Fibroblast of mammary gland (primary cell): ENCODE measurements around the gene RWDD4.

Experiments used
- DNase-seq: peaks from one replicate; pipeline ENCODE4 v3.0.0-alpha.2; 2010; ENCODE audit warnings: low read depth
- H3K4me3 ChIP-seq: 2 replicates; pipeline ENCODE4 v1.5.1; 2011; ENCODE audit warnings: low read depth, mild to moderate bottlenecking, low read length, moderate library complexity; ENCODE audit not compliant: control insufficient read depth
- TF ChIP-seq, protein P1 (sequence below): conservative IDR thresholded peaks from 2 replicates; pipeline ENCODE4 v1.5.1; 2011; ENCODE audit warnings: low read depth, low read length, inconsistent platforms; ENCODE audit not compliant: control insufficient read depth, insufficient read depth

The RWDD4 gene

GRCh38 chr4:183637461-183637860 lies 21.5 kb downstream of the RWDD4 start:
- no peak overlapping the region for H3K4me3 ChIP-seq
- TF ChIP-seq, protein P1, sequence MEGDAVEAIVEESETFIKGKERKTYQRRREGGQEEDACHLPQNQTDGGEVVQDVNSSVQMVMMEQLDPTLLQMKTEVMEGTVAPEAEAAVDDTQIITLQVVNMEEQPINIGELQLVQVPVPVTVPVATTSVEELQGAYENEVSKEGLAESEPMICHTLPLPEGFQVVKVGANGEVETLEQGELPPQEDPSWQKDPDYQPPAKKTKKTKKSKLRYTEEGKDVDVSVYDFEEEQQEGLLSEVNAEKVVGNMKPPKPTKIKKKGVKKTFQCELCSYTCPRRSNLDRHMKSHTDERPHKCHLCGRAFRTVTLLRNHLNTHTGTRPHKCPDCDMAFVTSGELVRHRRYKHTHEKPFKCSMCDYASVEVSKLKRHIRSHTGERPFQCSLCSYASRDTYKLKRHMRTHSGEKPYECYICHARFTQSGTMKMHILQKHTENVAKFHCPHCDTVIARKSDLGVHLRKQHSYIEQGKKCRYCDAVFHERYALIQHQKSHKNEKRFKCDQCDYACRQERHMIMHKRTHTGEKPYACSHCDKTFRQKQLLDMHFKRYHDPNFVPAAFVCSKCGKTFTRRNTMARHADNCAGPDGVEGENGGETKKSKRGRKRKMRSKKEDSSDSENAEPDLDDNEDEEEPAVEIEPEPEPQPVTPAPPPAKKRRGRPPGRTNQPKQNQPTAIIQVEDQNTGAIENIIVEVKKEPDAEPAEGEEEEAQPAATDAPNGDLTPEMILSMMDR = no peak
- no peak for DNase-seq

DNA sequence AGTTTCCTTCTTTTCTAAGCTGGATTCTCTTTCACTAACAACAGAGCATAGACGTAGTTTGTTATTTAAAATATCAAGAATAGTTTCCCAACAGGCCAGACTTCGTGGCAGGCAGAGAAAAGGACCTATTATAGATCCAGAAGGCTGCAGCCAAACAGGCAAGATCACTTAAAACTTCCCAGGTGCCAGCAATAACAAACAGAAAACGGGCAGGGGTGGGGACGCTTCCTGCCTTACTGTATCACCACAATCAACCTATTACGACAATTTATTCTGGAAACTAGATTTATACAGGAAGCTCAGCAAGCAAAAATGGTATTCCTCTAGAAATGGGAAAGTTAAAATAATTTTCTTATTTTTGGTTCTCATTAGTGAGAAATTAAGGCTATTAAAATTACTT lies 22.1 kb downstream of the RWDD4 start:
- TF ChIP-seq, protein P1 = no peak
- no peak overlapping the region for H3K4me3 ChIP-seq
- no peak for DNase-seq

- no peak overlapping the region for H3K4me3 ChIP-seq
- no peak for DNase-seq
- TF ChIP-seq, protein P1 = no peak
These were observed 22.5 kb downstream of the RWDD4 start for GRCh38 chr4:183636503-183636902.

- DNase-seq = no peak
- TF ChIP-seq, protein P1 = no peak
- no peak overlapping the region for H3K4me3 ChIP-seq
These were observed 23.2 kb downstream of the RWDD4 start for GRCh38 chr4:183635741-183636140.

DNA sequence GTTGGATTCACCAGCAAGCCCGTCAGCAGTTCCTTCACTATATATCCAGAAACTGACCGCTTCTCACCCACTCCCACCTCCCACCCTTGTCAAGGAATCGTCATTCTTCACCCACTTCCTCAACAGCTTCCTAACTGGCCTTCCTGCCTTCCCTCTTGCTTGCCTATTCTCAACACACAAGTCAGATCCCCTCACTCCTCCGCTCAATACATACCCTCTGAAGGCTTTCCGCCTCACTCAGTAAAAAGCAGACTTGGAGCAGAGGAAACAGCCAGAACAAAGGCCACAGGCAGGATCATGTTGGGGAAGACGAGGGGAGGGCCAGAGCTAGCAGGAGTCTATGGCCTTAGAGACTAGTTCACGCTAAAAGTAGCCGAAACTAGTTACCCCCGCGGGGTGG lies 23.7 kb downstream of the RWDD4 start:
- TF ChIP-seq, protein P1 = no peak
- no peak for DNase-seq
- no peak overlapping the region for H3K4me3 ChIP-seq

DNA sequence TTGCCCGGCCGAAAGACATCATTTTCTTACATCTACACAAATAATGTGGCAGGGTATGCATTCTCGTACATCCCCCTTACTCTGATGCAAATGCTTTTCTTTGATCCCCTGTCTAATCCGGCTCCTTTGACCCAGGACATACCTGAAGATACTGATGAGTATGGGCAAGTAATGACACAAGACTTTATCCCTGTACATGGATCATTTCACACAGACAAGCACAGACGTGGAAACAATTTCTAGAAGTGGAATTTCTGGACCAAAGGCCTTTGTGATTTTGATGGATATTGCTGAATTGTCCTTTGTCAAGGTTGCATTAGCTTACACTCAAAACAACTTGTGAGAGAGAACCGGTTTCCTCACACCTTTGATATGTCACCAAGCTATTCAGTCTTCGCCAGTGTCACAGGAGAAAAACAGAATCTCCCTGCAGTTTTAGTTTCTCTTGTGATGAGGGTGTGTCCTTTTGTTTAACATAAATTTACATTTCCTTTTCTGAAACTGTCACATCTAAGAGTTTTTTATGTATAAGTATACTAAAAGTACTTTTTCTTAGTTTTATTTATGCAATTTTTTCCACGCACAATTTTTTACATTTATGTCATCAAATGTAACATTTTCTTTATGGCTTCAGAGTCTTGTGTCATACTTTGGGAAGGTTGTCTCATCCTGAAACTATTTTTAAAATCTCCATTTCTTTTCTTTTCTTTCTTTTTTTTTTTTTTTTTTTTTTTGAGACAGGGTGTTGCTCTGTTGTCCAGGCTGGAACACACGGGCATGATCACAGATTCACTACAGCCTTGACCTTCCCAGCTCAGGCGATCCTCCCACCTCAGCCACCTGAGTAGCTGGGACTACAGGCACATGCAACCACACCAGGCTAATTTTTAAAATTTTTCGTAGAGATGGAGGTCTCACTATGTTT lies 25.2 kb downstream of the RWDD4 start:
- no peak overlapping the region for H3K4me3 ChIP-seq
- TF ChIP-seq, protein P1 = no peak
- no peak for DNase-seq
